ENCODE results near the gene ARFGEF3. TPM values are rescaled to one million over a fixed set of nuclear protein-coding genes. Genes with fewer than 3 reads are reported as not detected.
"Not testable (repeated sequence)": the region's sequence is repeated elsewhere in the genome, so short reads cannot be mapped to it uniquely, and the experiment has no call there.

The ARFGEF3 gene
- total and polyA plus RNA-seq, 7 donors: 1.5 to 5.2 (median 3.5) TPM

DNA sequence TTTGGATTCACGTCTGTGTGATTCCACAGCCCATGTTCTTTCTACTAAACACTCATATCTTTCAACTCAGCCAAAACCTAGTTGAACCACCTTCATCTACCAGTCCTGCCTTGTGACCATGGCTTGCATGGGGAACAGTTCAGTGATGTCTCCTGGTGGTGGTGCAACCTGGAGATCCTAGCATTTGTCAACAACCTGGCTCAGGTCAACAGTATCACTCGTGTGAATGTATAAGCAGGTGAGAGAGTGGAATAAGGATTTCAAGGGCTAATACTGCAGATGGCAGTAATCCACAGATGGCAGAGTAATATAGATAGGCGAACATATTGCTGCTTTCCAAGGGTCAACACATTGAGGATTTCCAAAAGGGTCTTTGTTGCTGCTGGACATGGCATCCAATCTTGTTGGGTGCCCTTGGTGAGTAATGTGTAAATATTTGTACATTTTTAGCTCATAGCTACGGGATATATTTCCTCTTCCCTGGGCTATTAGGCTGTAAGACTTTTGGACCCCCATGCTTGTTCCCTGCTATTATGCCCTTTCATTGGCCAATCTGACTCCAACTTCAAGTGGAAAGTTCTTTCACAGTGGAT is 43.1 kb downstream of the ARFGEF3 start:
- no peak for DNase-seq
- Histone ChIP-seq H3K27me3 (no peaks in the 10 kb centered on the region), H3K4me1 (no peaks in the 10 kb centered on the region), H3K27ac (no peak overlapping the region), H3K4me3 (no peak overlapping the region), H3K9me3 (no peaks in the 10 kb centered on the region), H3K36me3 (no peaks in the 10 kb centered on the region)
- no peak for TF ChIP-seq POLR2AphosphoS5 (IDR thresholded peaks at IDR 0.05)
- TF ChIP-seq, protein P1, sequence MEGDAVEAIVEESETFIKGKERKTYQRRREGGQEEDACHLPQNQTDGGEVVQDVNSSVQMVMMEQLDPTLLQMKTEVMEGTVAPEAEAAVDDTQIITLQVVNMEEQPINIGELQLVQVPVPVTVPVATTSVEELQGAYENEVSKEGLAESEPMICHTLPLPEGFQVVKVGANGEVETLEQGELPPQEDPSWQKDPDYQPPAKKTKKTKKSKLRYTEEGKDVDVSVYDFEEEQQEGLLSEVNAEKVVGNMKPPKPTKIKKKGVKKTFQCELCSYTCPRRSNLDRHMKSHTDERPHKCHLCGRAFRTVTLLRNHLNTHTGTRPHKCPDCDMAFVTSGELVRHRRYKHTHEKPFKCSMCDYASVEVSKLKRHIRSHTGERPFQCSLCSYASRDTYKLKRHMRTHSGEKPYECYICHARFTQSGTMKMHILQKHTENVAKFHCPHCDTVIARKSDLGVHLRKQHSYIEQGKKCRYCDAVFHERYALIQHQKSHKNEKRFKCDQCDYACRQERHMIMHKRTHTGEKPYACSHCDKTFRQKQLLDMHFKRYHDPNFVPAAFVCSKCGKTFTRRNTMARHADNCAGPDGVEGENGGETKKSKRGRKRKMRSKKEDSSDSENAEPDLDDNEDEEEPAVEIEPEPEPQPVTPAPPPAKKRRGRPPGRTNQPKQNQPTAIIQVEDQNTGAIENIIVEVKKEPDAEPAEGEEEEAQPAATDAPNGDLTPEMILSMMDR (IDR thresholded peaks at IDR 0.05): no peak
- TF ChIP-seq EP300 (IDR thresholded peaks at IDR 0.05): no peak
- TF ChIP-seq POLR2A (IDR thresholded peaks at IDR 0.05): no peak
- intact Hi-C loops (cut with DNase I): no loop called here
- WGBS, 2 donors: 75 to 80% methylated on average over 4 of the region's 4 CpGs

DNA sequence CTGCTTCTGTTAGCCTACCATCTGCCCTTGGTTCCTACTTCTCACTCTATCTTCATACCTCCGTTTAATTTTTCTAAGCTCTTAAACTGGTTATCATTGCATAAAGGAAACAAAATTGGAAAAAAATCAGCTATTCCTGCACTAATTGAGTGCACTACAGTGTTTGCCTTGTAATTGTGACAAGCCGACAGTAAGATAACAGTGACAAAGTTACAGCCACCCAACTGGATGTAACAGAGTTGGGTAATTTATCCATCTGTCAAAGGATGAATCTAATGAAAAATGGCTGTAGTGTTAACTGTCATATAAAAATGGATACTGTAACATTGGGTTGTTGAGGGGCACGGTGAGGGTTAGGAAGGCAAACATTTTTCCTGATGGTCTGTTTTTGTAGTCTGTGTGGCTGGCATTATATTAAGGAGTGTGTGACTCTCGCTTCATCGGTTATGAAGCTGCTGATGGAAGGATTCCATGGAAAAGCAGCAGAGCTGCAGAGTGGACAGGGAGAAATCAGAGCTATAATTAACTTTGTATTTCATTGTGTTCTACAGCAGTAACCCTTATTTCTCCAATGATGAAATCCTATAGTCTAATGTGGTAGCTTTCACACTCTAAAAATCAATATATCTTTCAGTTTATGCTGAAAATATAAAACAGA is 43.8 kb downstream of the ARFGEF3 start:
- WGBS, 2 donors: 80 to 85% methylated on average over 5 of the region's 5 CpGs
- Histone ChIP-seq H3K4me1 (no peaks in the 10 kb centered on the region), H3K4me3 (no peak overlapping the region), H3K9me3 (no peaks in the 10 kb centered on the region), H3K36me3 (no peaks in the 10 kb centered on the region), H3K27me3 (no peaks in the 10 kb centered on the region), H3K27ac (no peak overlapping the region)
- intact Hi-C loops (cut with DNase I): no loop called here
- TF ChIP-seq POLR2AphosphoS5 (IDR thresholded peaks at IDR 0.05) (no peak), POLR2A (IDR thresholded peaks at IDR 0.05) (no peak), EP300 (IDR thresholded peaks at IDR 0.05) (no peak)
- no peak for DNase-seq

DNA sequence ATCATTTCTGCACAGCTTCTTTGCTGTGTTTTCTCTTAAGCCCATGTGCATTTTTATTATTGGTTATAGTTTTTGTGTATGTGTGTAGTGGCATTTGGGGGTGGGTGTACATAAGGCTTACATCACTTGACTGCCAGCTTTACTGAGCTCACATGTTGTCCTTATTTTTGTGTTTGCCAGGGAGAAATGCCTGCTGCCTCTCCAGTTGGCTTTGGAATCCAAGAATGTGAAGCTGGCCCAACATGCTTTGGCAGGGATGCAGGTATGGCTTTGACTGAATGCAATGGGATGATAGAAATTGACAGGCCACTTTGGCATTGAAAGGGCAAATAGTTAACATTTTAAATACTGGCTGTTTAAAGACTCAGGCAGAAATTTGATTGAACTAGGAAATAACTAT is 45.1 kb downstream of the ARFGEF3 start:
- no peaks in the 10 kb centered on the region for H3K27me3 ChIP-seq
- DNase-seq: no peak
- no peaks in the 10 kb centered on the region for H3K4me1 ChIP-seq
- TF ChIP-seq, protein P1 (IDR thresholded peaks at IDR 0.05): no peak
- TF ChIP-seq POLR2A (IDR thresholded peaks at IDR 0.05): no peak
- no peak for TF ChIP-seq EP300 (IDR thresholded peaks at IDR 0.05)
- TF ChIP-seq POLR2AphosphoS5 (IDR thresholded peaks at IDR 0.05): no peak
- no peak overlapping the region for H3K4me3 ChIP-seq
- no peak overlapping the region for H3K27ac ChIP-seq
- intact Hi-C loops (cut with DNase I): no loop called here
- no peaks in the 10 kb centered on the region for H3K9me3 ChIP-seq
- H3K36me3 ChIP-seq: no peaks in the 10 kb centered on the region

DNA sequence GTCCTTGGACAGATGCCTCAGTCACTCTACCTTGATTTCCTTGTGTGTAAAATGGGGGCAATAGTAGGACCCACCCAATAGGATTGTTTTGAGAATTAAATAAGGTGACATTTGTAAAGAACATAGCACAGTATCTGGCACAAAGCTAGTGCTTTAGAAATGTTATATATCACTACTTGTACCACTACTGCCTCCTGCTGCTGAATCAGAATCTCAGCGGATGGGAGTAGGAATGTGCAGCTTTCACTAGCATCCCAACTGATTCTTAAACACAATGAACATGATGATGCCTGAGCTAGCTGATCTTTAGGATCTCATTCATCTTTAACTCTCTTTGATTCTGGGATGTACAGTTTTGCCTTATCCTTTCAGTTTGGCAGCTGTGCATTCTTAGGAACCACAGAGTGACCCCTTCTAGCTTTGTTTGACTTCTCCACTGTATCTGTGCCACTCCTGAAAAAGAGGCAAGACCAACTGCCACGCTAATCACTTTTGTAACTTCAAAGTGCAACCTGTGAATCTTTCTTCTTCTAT is 49.4 kb downstream of the ARFGEF3 start:
- no peak overlapping the region for H3K4me3 ChIP-seq
- TF ChIP-seq POLR2AphosphoS5 (IDR thresholded peaks at IDR 0.05): no peak
- TF ChIP-seq, protein P1 (IDR thresholded peaks at IDR 0.05): no peak
- intact Hi-C loops (cut with DNase I): no loop called here

DNA sequence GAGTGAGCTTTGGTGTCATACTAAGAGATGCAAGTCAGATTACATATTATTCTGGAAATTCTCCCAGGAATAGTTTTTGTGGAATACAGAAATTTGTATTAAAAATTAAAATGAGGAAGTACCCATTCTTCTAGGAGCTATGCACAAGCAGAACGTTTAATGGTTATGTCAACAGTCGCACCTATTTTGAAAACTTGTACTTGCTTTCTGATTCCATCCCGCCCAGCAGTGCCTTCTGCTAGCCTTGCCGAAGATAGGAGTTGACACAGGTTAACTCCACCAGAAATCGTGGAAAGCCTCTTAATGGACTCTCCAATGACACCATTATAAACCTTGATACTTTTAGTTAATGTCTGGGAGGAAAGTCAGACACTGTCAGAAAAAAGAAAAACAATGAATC is 49.9 kb downstream of the ARFGEF3 start:
- no peaks in the 10 kb centered on the region for H3K36me3 ChIP-seq
- H3K4me3 ChIP-seq: no peak overlapping the region
- H3K27ac ChIP-seq: no peak overlapping the region
- TF ChIP-seq, protein P1 (IDR thresholded peaks at IDR 0.05): no peak
- TF ChIP-seq POLR2A (IDR thresholded peaks at IDR 0.05) (no peak), EP300 (IDR thresholded peaks at IDR 0.05) (no peak), POLR2AphosphoS5 (IDR thresholded peaks at IDR 0.05) (no peak)
- 16 to 51% methylated on average over 5 of the region's 5 CpGs for WGBS, 2 donors
- no peaks in the 10 kb centered on the region for H3K4me1 ChIP-seq
- H3K9me3 ChIP-seq: no peaks in the 10 kb centered on the region
- intact Hi-C loops (cut with DNase I): no loop called here
- no peaks in the 10 kb centered on the region for H3K27me3 ChIP-seq
- DNase-seq: no peak

More for the DNA sequence above, 49.4 kb downstream of the ARFGEF3 start:
- Histone ChIP-seq H3K27me3 (no peaks in the 10 kb centered on the region), H3K4me1 (no peaks in the 10 kb centered on the region), H3K27ac (no peak overlapping the region), H3K36me3 (no peaks in the 10 kb centered on the region), H3K9me3 (no peaks in the 10 kb centered on the region)
- 30 to 74% methylated on average over 2 of the region's 2 CpGs for WGBS, 2 donors
- no peak for DNase-seq

DNA sequence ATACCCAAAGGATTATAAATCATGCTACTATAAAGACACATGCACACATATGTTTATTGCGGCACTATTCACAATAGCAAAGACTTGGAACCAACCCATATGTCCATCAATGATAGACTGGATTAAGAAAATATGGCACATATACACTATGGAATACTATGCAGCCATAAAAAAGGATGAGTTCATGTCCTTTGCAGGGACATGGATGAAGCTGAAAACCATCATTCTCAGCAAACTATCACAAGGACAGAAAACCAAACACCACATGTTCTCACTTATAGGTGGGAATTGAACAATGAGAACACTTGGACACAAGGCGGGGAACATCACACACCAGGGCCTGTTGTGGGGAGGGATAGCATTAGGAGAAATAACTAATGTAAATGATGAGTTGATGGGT is 50.8 kb downstream of the ARFGEF3 start:
- H3K36me3 ChIP-seq; H3K4me1 ChIP-seq; H3K9me3 ChIP-seq; H3K27me3 ChIP-seq; intact Hi-C loops (cut with DNase I); DNase-seq; H3K4me3 ChIP-seq; H3K27ac ChIP-seq: not testable (repeated sequence)
- WGBS, 2 donors: 94 to 100% methylated on average over 2 of the region's 2 CpGs
